K562 (cell line): ENCODE data around the gene TTBK1. TPM values are rescaled to one million over a fixed set of nuclear protein-coding genes. Genes with fewer than 3 reads are reported as not detected.

Source experiments
- ARNT ChIP-seq, 2 experiments: fragments of 450-650 bp; IDR thresholded peaks; 2 replicates each; pipeline ENCODE4 v1.6.1; 2016; ENCODE audit warnings: mild to moderate bottlenecking in 1 of 2
- BACH1 ChIP-seq: fragments of 200-800 bp; sonication (Bioruptor generic); IDR thresholded peaks from 2 replicates; pipeline ENCODE4 v1.6.1; 2016; ENCODE audit warnings: missing genetic modification characterization, missing compliant biosample characterization
- CREB1 ChIP-seq, 2 experiments: sonication (generic) in 1 of 2; formaldehyde crosslinking in 1 of 2; IDR thresholded peaks; 2 replicates each; pipeline versions ENCODE4 v1.6.1 to v1.8.0; 2012 to 2022; ENCODE audit warnings: inconsistent platforms in 1 of 2, mild to moderate bottlenecking in 1 of 2, missing genetic modification reagents in 1 of 2, moderate library complexity in 1 of 2
- E2F6 ChIP-seq, 2 experiments: IDR thresholded peaks; 2 replicates each; pipeline ENCODE4 v1.6.1; 2011; ENCODE audit warnings: borderline replicate concordance in 1 of 2, control low read depth in 1 of 2, low read depth in 1 of 2, low read length in 1 of 2, mild to moderate bottlenecking in 1 of 2, mixed read lengths in 1 of 2, moderate library complexity in 1 of 2; ENCODE audit not compliant: insufficient read depth in 1 of 2, insufficient read length in 1 of 2, poor library complexity in 1 of 2, severe bottlenecking in 1 of 2; ENCODE audit errors: extremely low read depth in 1 of 2
- HBP1 ChIP-seq: fragments of 450-650 bp; formaldehyde crosslinking; IDR thresholded peaks from 2 replicates; pipeline ENCODE4 v1.4.0; 2022; ENCODE audit warnings: missing genetic modification characterization
- KDM5B ChIP-seq: fragments of 200-600 bp; sonication (generic); IDR thresholded peaks from 2 replicates; pipeline ENCODE4 v1.6.1; 2012; ENCODE audit warnings: low read depth, mild to moderate bottlenecking, moderate library complexity, low read length, control low read depth, inconsistent platforms; ENCODE audit not compliant: insufficient replicate concordance
- KLF13 ChIP-seq: fragments of 450-650 bp; IDR thresholded peaks from 2 replicates; pipeline ENCODE4 v1.6.1; 2016; ENCODE audit warnings: missing genetic modification characterization, low read depth, mild to moderate bottlenecking, missing compliant biosample characterization, moderate library complexity, borderline replicate concordance
- MTA3 ChIP-seq: fragments of 450-650 bp; formaldehyde crosslinking; IDR thresholded peaks from 2 replicates; pipeline ENCODE4 v1.6.1; 2017; ENCODE audit warnings: mild to moderate bottlenecking, borderline replicate concordance
- SAP30 ChIP-seq: fragments of 200-600 bp; sonication (generic); IDR thresholded peaks from 2 replicates; pipeline ENCODE4 v1.6.1; 2012; ENCODE audit warnings: borderline replicate concordance, low read depth, mild to moderate bottlenecking, moderate library complexity, low read length, control low read depth, inconsistent platforms; ENCODE audit not compliant: insufficient read depth, poor library complexity, severe bottlenecking
- SIN3B ChIP-seq: fragments of 450-650 bp; IDR thresholded peaks from 2 replicates; pipeline ENCODE4 v1.6.1; 2017; ENCODE audit warnings: low read depth, mild to moderate bottlenecking, moderate library complexity
- XRCC4 ChIP-seq: IDR thresholded peaks from one replicate; pipeline ENCODE4 v1.6.1; 2011; ENCODE audit not compliant: insufficient read depth, insufficient read length; ENCODE audit errors: extremely low read depth
- ZNF217 ChIP-seq: sonication (generic); formaldehyde crosslinking; IDR thresholded peaks from 2 replicates; pipeline ENCODE4 v1.8.0; 2022; ENCODE audit warnings: mild to moderate bottlenecking, missing genetic modification reagents
- ZNF407 ChIP-seq: fragments of 450-650 bp; IDR thresholded peaks from 2 replicates; pipeline ENCODE4 v1.6.1; 2016; ENCODE audit warnings: low read depth
- polyA plus RNA-seq, 8 experiments: library from polyadenylated mRNA; depleted of rRNA in 4 of 8; stranded (reverse) in 5 of 8; unstranded in 3 of 8; fragments of >200 nt; fragmentation: Nextera tagmentation in 2 of 8; fragmentation: Illumina TruSeq in 1 of 8; extraction: Ambion mirVana in 2 of 8; extraction: Trizol in 1 of 8; gene quantifications; 2 replicates each; pipeline versions ENCODE4 v1.2.1 to v1.2.3, GENCODE V29; 2011 to 2014; ENCODE audit warnings: inconsistent platforms in 1 of 8, missing spikeins in 1 of 8
- total RNA-seq, 7 experiments: library from RNA; depleted of rRNA in 6 of 7; stranded (reverse); fragments of >200 nt in 6 of 7; fragmentation: Illumina TruSeq in 2 of 7; extraction: Trizol in 2 of 7; gene quantifications; 2 replicates each; pipeline versions ENCODE4 v1.2.1 to v1.2.3, GENCODE V29; 2011 to 2021; ENCODE audit warnings: low replicate concordance in 1 of 7
- TF ChIP-seq, protein P1 (sequence below): sonication (generic); formaldehyde crosslinking; IDR thresholded peaks from 2 replicates; pipeline ENCODE4 v1.8.0; 2022; ENCODE audit warnings: mild to moderate bottlenecking, missing genetic modification reagents

TTBK1 gene
- total and polyA plus RNA-seq, 9 of the 15 experiments (the other 6 are each of a cell fraction or from before 2014, with no cell fraction given) = not detected

DNA sequence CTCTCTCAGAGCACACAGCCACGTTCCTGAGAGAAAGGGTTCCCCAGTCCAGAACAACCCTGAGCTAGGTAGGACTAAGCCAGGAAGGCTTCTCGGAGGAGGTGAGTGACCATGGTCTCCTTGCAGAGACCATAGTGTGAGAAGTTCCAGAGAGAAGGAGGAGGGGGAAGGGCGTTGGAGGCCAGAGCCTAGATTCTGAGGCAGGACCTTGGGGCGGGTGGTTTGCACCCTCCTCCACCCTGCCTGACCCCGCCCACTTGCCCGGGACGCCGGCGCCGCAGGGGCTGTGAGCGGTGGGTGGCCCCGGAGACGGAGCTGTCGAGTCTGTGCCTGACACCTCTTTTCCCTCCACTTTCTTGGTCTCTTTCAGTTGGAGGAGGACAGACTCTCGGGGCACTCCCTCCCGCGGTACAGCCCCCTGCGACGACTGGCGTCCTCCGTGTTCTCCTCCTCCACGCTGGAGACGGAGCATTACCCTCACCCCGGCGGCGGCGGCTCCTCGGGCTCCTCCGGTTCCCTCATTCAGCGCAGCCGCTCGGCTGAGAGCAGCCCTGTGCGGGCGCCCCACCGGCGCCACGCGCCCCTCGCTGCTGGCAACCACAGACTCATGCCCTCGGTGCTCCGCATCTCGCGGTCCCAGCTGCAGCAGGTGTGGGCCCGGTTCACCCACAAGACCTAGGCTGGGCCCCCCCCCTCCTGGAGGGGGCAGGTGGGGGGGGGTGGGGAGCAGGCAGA is 26.2 kb downstream of the TTBK1 start (continued):
- TF ChIP-seq SIN3B = no peak
- peak; percentile 78 to 80 for TF ChIP-seq E2F6 (IDR thresholded peaks at IDR 0.05; ENCODE audit: borderline replicate concordance in 1 of 2, extremely low read depth in 1 of 2, insufficient read depth in 1 of 2, insufficient read length in 1 of 2, low read depth in 1 of 2, low read length in 1 of 2, poor library complexity in 1 of 2, severe bottlenecking in 1 of 2)
- peak; percentile 54; the same call in 1 of the 2 replicates for TF ChIP-seq KLF13 (tag)
- no peak for TF ChIP-seq XRCC4
- 0 out of 2 replicates have a peak, but pooled peaks have one; percentile 25 for TF ChIP-seq MTA3
- TF ChIP-seq ZNF407 = no peak
- no peak for TF ChIP-seq HBP1 (CRISPR knock-in tag)
- TF ChIP-seq KDM5B = no peak
- TF ChIP-seq, protein P1, sequence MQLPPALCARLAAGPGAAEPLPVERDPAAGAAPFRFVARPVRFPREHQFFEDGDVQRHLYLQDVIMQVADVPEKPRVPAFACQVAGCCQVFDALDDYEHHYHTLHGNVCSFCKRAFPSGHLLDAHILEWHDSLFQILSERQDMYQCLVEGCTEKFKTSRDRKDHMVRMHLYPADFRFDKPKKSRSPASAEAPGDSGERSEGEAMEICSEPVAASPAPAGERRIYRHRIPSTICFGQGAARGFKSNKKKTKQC = 0 out of 2 replicates have a peak, but pooled peaks have one; percentile 53
- no peak for TF ChIP-seq ARNT (IDR thresholded peaks at IDR 0.05)
- no peak for TF ChIP-seq CREB1 (IDR thresholded peaks at IDR 0.05)
- TF ChIP-seq CREB1 (CRISPR knock-in tag; IDR thresholded peaks at IDR 0.05) = no peak
- TF ChIP-seq SAP30 = no peak
- no peak for TF ChIP-seq ZNF217 (CRISPR knock-in tag)
- TF ChIP-seq BACH1 (tag) = no peak
